Neural crest cell (in vitro differentiated cells): Measurements from ENCODE around the gene SDHA. TPM values are rescaled to one million over a fixed set of nuclear protein-coding genes. Genes with fewer than 3 reads are reported as not detected.
"Not testable (repeated sequence)": the region's sequence is repeated elsewhere in the genome, so short reads cannot be mapped to it uniquely, and the experiment has no call there.

Experiments used
- DNase-seq: peaks from one replicate; pipeline ENCODE4 v3.0.0; 2021; ENCODE audit warnings: low read depth, mixed read lengths, low spot score
- H3K27ac Mint-ChIP-seq: one replicate; pipeline ENCODE4 v1.8.0; 2021; ENCODE audit warnings: mild to moderate bottlenecking, mixed read lengths; ENCODE audit not compliant: unreplicated experiment
- H3K27me3 Mint-ChIP-seq: 2 replicates; pipeline ENCODE4 v1.8.0; 2021; ENCODE audit warnings: low read depth, mild to moderate bottlenecking, mixed read lengths
- H3K36me3 Mint-ChIP-seq: 2 replicates; pipeline ENCODE4 v1.8.0; 2021; ENCODE audit warnings: low read depth, mild to moderate bottlenecking, mixed read lengths
- H3K4me1 Mint-ChIP-seq: 2 replicates; pipeline ENCODE4 v1.8.0; 2021; ENCODE audit warnings: mixed read lengths
- H3K4me3 Mint-ChIP-seq: one replicate; pipeline ENCODE4 v1.8.0; 2021; ENCODE audit warnings: mild to moderate bottlenecking, mixed read lengths
- H3K9me3 Mint-ChIP-seq: 2 replicates; pipeline ENCODE4 v1.8.0; 2021; ENCODE audit warnings: mixed read lengths
- CTCF ChIP-seq: fragments of 200-600 bp; sonication (generic); conservative IDR thresholded peaks from 2 replicates; pipeline ENCODE4 v1.5.0; 2021; ENCODE audit warnings: antibody characterized with exemption, mild to moderate bottlenecking
- total RNA-seq: library from RNA; stranded (reverse); gene quantifications from 2 replicates; pipeline ENCODE4 v1.2.1, GENCODE V29; 2021

The SDHA gene
- total RNA-seq, 1 donor from 2014 or later, result 106 TPM

- TF ChIP-seq CTCF, result no peak
- peak overlapping the region; percentile 97 for H3K4me3 Mint-ChIP-seq
- no peaks in the 10 kb centered on the region for H3K9me3 Mint-ChIP-seq
- H3K36me3 Mint-ChIP-seq, result peaks cover 3% of the 10 kb centered on the region
- no peak overlapping the region for H3K27ac Mint-ChIP-seq
- no peak for DNase-seq
- no peaks in the 10 kb centered on the region for H3K27me3 Mint-ChIP-seq
- peaks cover 37% of the 10 kb centered on the region for H3K4me1 Mint-ChIP-seq
Observed at GRCh38 chr5:219991-220390, 1.9 kb downstream of the SDHA start.

- Mint-ChIP-seq H3K36me3 (peaks cover 16% of the 10 kb centered on the region), H3K4me3 (peak overlapping the region; percentile 61), H3K4me1 (peaks cover 21% of the 10 kb centered on the region)
- H3K9me3 Mint-ChIP-seq, DNase-seq, H3K27me3 Mint-ChIP-seq, H3K27ac Mint-ChIP-seq: not testable (repeated sequence)
Observed at GRCh38 chr5:222951-223715, 5.0 kb downstream of the SDHA start.

GRCh38 chr5:223791-224190, 5.7 kb downstream of the SDHA start:
- peaks cover 21% of the 10 kb centered on the region for H3K4me1 Mint-ChIP-seq
- H3K4me3 Mint-ChIP-seq, result no peak overlapping the region
- H3K27me3 Mint-ChIP-seq, result no peaks in the 10 kb centered on the region
- no peak for DNase-seq
- TF ChIP-seq CTCF, result no peak
- no peaks in the 10 kb centered on the region for H3K9me3 Mint-ChIP-seq
- peaks cover 16% of the 10 kb centered on the region for H3K36me3 Mint-ChIP-seq
- H3K27ac Mint-ChIP-seq, result no peak overlapping the region

- Mint-ChIP-seq H3K27me3 (no peaks in the 10 kb centered on the region), H3K27ac (peak overlapping the region; percentile 47), H3K4me3 (no peak overlapping the region), H3K36me3 (peaks cover 16% of the 10 kb centered on the region), H3K4me1 (peaks cover 8% of the 10 kb centered on the region), H3K9me3 (no peaks in the 10 kb centered on the region)
- no peak for DNase-seq
- TF ChIP-seq CTCF, result no peak
Observed at GRCh38 chr5:225334-225733, 7.2 kb downstream of the SDHA start.

- DNase-seq, H3K4me3 Mint-ChIP-seq: not testable (repeated sequence)
- H3K36me3 Mint-ChIP-seq, result peaks cover 21% of the 10 kb centered on the region
Observed at GRCh38 chr5:227375-227774, 9.3 kb downstream of the SDHA start.

GRCh38 chr5:228886-229285, 10.8 kb downstream of the SDHA start:
- Mint-ChIP-seq H3K4me3 (no peak overlapping the region), H3K9me3 (no peaks in the 10 kb centered on the region), H3K36me3 (peaks cover 21% of the 10 kb centered on the region), H3K4me1 (no peaks in the 10 kb centered on the region), H3K27me3 (no peaks in the 10 kb centered on the region), H3K27ac (no peak overlapping the region)
- no peak for DNase-seq
- TF ChIP-seq CTCF, result no peak

More at GRCh38 chr5:227375-227774, 9.3 kb downstream of the SDHA start:
- not testable (repeated sequence) for H3K9me3 Mint-ChIP-seq, H3K4me1 Mint-ChIP-seq, H3K27me3 Mint-ChIP-seq, H3K27ac Mint-ChIP-seq
